ENCODE data around the gene CINP.

DNA sequence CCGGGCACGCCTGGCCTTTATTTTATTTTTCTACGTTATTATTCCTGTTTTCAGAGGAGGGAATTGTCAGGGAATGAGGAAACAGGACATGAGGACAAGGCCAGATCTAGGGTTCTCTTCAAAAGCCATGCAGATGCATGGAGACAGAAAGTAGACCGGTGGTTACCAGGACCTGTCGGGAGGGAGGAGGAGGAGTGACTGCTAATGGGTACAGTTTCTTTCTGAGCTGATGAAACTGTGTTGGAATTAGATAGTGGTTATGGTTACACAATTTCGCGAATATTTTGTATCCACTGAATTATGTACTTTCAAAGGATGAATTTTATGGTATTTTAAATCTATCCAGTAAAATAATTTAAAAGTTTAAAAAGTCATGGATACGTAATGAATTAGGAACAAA, 31.9 kb downstream of the CINP start:
- TF ChIP-seq, protein P1, sequence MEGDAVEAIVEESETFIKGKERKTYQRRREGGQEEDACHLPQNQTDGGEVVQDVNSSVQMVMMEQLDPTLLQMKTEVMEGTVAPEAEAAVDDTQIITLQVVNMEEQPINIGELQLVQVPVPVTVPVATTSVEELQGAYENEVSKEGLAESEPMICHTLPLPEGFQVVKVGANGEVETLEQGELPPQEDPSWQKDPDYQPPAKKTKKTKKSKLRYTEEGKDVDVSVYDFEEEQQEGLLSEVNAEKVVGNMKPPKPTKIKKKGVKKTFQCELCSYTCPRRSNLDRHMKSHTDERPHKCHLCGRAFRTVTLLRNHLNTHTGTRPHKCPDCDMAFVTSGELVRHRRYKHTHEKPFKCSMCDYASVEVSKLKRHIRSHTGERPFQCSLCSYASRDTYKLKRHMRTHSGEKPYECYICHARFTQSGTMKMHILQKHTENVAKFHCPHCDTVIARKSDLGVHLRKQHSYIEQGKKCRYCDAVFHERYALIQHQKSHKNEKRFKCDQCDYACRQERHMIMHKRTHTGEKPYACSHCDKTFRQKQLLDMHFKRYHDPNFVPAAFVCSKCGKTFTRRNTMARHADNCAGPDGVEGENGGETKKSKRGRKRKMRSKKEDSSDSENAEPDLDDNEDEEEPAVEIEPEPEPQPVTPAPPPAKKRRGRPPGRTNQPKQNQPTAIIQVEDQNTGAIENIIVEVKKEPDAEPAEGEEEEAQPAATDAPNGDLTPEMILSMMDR (IDR thresholded peaks at IDR 0.05; ENCODE audit: low read depth, low read length), result no peak
- no peak for TF ChIP-seq POLR2A (IDR thresholded peaks at IDR 0.05; ENCODE audit: extremely low read depth, insufficient read length)
- TF ChIP-seq MYC (IDR thresholded peaks at IDR 0.05; ENCODE audit: low read depth, low read length), result no peak
- TF ChIP-seq, protein P2, sequence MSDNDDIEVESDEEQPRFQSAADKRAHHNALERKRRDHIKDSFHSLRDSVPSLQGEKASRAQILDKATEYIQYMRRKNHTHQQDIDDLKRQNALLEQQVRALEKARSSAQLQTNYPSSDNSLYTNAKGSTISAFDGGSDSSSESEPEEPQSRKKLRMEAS (IDR thresholded peaks at IDR 0.05; ENCODE audit: low read depth, low read length), result no peak
